Central memory CD8-positive, alpha-beta T cell (primary cell): ENCODE results near the gene MARK4.
A peak's percentile ranks its signal among the peaks of the same experiment; 100 is the strongest.
"Not testable (repeated sequence)": the region's sequence is repeated elsewhere in the genome, so short reads cannot be mapped to it uniquely, and the experiment has no call there.

Experiments
- ATAC-seq: fragments of 150-1000 bp; cut with Tn5 transposase; replicated peaks from 2 replicates; pipeline ENCODE4 v1.10.0; 2022; ENCODE audit warnings: mild to moderate bottlenecking, moderate FRiP score, moderate number of reproducible peaks; ENCODE audit not compliant: poor library complexity, severe bottlenecking; ENCODE audit errors: extremely low read depth
- DNase-seq, 2 donors: peaks; one replicate each; pipeline ENCODE4 v3.0.0; 2021; ENCODE audit warnings: low spot score in 2 of 2
- H3K27ac Mint-ChIP-seq: one replicate; pipeline ENCODE4 v1.8.0; 2022; ENCODE audit warnings: low read depth, mild to moderate bottlenecking, moderate library complexity, mixed read lengths
- H3K27me3 Mint-ChIP-seq: one replicate; pipeline ENCODE4 v1.8.0; 2022; ENCODE audit warnings: mixed read lengths
- H3K36me3 Mint-ChIP-seq: one replicate; pipeline ENCODE4 v1.8.0; 2022; ENCODE audit warnings: mild to moderate bottlenecking, moderate library complexity, mixed read lengths; ENCODE audit not compliant: insufficient read depth
- H3K4me1 Mint-ChIP-seq: one replicate; pipeline ENCODE4 v1.8.0; 2022; ENCODE audit warnings: mixed read lengths
- H3K4me3 Mint-ChIP-seq: one replicate; pipeline ENCODE4 v1.8.0; 2022; ENCODE audit warnings: mild to moderate bottlenecking, moderate library complexity, mixed read lengths
- H3K9me3 Mint-ChIP-seq: one replicate; pipeline ENCODE4 v1.8.0; 2022; ENCODE audit warnings: mixed read lengths

The MARK4 gene

DNA sequence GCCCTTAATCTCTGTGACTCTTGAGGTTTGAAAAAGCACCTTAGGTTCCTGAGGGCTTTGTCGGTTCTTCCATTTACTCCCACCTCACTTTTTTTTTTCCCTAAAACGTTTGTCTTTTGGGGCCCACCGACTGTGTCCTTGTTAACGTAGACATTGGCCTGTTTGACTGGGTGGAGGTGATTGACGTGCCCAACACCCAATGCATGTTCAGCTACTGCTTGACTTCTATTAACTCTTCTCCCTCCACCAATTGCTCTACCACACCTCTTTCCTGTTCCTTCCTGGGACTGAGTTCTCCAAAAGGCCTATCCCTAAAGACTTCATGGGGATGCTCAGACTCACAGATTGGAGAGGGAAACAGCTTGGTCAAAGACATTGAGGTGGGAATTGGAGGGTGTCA lies 54.4 kb downstream of the MARK4 start:
- H3K27me3 Mint-ChIP-seq: no peaks in the 10 kb centered on the region
- H3K36me3 Mint-ChIP-seq: peaks cover 9% of the 10 kb centered on the region
- no peaks in the 10 kb centered on the region for H3K9me3 Mint-ChIP-seq
- ATAC-seq: no peak
- H3K4me1 Mint-ChIP-seq: no peaks in the 10 kb centered on the region
- H3K4me3 Mint-ChIP-seq: no peak overlapping the region
- no peak for DNase-seq
- no peak overlapping the region for H3K27ac Mint-ChIP-seq

GRCh38 chr19:45306040-45306439 lies 55.0 kb downstream of the MARK4 start:
- no peaks in the 10 kb centered on the region for H3K4me1 Mint-ChIP-seq
- H3K9me3 Mint-ChIP-seq: no peaks in the 10 kb centered on the region
- peaks cover under 1% of the 10 kb centered on the region for H3K27me3 Mint-ChIP-seq
- no peak for ATAC-seq
- H3K27ac Mint-ChIP-seq: no peak overlapping the region
- no peak overlapping the region for H3K4me3 Mint-ChIP-seq
- peaks cover 9% of the 10 kb centered on the region for H3K36me3 Mint-ChIP-seq
- DNase-seq: no peak

GRCh38 chr19:45306518-45307027 lies 55.5 kb downstream of the MARK4 start:
- H3K9me3 Mint-ChIP-seq: no peaks in the 10 kb centered on the region
- H3K27ac Mint-ChIP-seq: no peak overlapping the region
- peaks cover 9% of the 10 kb centered on the region for H3K36me3 Mint-ChIP-seq
- H3K4me3 Mint-ChIP-seq: no peak overlapping the region
- no peaks in the 10 kb centered on the region for H3K4me1 Mint-ChIP-seq
- peaks cover 6% of the 10 kb centered on the region for H3K27me3 Mint-ChIP-seq
- DNase-seq: no peak
- no peak for ATAC-seq

- peak overlapping the region; percentile 35 for H3K27ac Mint-ChIP-seq
- ATAC-seq (no peak), DNase-seq (no peak)
- H3K4me1 Mint-ChIP-seq: no peaks in the 10 kb centered on the region
- no peaks in the 10 kb centered on the region for H3K9me3 Mint-ChIP-seq
- peaks cover 12% of the 10 kb centered on the region for H3K27me3 Mint-ChIP-seq
- H3K36me3 Mint-ChIP-seq: peaks cover 7% of the 10 kb centered on the region
- H3K4me3 Mint-ChIP-seq: no peak overlapping the region
Measured at GRCh38 chr19:45307361-45307760, 56.3 kb downstream of the MARK4 start.

GRCh38 chr19:45309322-45309721 lies 58.3 kb downstream of the MARK4 start:
- ATAC-seq, H3K27ac Mint-ChIP-seq, H3K9me3 Mint-ChIP-seq, H3K36me3 Mint-ChIP-seq, H3K4me3 Mint-ChIP-seq, H3K4me1 Mint-ChIP-seq, DNase-seq: not testable (repeated sequence)
- peaks cover 22% of the 10 kb centered on the region for H3K27me3 Mint-ChIP-seq

GRCh38 chr19:45311621-45312020 lies 60.5 kb downstream of the MARK4 start:
- H3K27ac Mint-ChIP-seq: no peak overlapping the region
- H3K4me3 Mint-ChIP-seq: no peak overlapping the region
- no peaks in the 10 kb centered on the region for H3K4me1 Mint-ChIP-seq
- no peaks in the 10 kb centered on the region for H3K36me3 Mint-ChIP-seq
- H3K9me3 Mint-ChIP-seq: no peaks in the 10 kb centered on the region
- peaks cover 45% of the 10 kb centered on the region for H3K27me3 Mint-ChIP-seq
- DNase-seq: no peak
- ATAC-seq: no peak

DNA sequence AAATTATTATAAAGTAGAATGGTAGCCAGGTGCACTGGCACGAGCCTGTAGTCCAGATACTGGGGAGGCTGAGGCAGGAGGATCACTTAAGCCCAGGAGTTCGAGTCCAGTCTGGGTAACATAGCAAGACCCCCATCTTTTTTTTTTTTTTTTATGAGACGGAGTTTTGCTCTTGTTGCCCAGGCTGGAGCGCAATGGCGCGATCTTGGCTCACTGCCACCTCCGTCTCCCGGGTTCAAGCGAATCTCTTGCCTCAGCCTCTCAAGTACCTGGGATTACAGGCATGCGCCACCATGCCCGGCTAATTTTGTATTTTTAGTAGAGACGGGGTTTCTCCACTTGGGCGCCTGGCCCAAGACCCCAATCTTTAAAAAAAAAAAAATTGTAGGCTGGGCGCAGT lies 61.2 kb downstream of the MARK4 start:
- H3K9me3 Mint-ChIP-seq, H3K4me1 Mint-ChIP-seq, H3K4me3 Mint-ChIP-seq, H3K36me3 Mint-ChIP-seq, DNase-seq, H3K27ac Mint-ChIP-seq, ATAC-seq: not testable (repeated sequence)
- H3K27me3 Mint-ChIP-seq: peaks cover 52% of the 10 kb centered on the region

DNA sequence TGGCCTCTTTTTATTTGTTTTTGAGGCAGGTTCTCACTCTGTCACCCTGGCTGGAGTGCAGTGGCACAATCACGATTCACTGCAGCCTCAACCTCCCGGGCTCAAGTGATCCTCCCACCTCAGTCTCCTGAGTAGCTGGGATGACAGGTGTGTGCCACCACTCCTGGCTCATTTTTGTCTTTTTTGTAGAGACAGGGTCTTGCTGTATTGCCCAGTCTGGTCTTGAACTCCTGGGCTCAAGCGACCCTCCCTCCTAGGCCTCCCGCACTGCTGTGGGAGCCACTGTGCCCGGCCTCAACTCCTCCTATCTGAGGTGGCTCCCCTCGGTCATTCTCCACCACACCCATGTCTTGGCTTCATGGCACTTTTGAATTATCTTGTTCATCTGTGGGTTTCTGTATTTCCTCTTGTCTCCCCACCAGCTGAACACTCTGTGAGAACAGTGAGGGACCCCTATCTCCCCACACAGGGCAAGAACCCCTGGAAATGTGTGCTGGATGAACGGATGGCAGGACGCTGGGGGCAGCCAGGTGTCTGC lies 63.7 kb downstream of the MARK4 start:
- no peaks in the 10 kb centered on the region for H3K36me3 Mint-ChIP-seq
- no peak overlapping the region for H3K27ac Mint-ChIP-seq
- no peaks in the 10 kb centered on the region for H3K4me1 Mint-ChIP-seq
- DNase-seq (no peak), ATAC-seq (no peak)
- no peaks in the 10 kb centered on the region for H3K9me3 Mint-ChIP-seq
- H3K4me3 Mint-ChIP-seq: no peak overlapping the region
- peaks cover 67% of the 10 kb centered on the region for H3K27me3 Mint-ChIP-seq

GRCh38 chr19:45315304-45315703 lies 64.2 kb downstream of the MARK4 start:
- Mint-ChIP-seq H3K4me3 (no peak overlapping the region), H3K27me3 (peaks cover 67% of the 10 kb centered on the region), H3K4me1 (no peaks in the 10 kb centered on the region), H3K36me3 (no peaks in the 10 kb centered on the region), H3K9me3 (no peaks in the 10 kb centered on the region), H3K27ac (no peak overlapping the region)
- no peak for ATAC-seq
- DNase-seq: no peak

GRCh38 chr19:45320997-45321775 lies 70.1 kb downstream of the MARK4 start:
- Mint-ChIP-seq H3K36me3 (no peaks in the 10 kb centered on the region), H3K9me3 (no peaks in the 10 kb centered on the region), H3K4me3 (no peak overlapping the region), H3K27ac (no peak overlapping the region), H3K27me3 (peaks cover 67% of the 10 kb centered on the region), H3K4me1 (peaks cover under 1% of the 10 kb centered on the region)
- DNase-seq (no peak), ATAC-seq (no peak)

GRCh38 chr19:45321848-45322247 lies 70.8 kb downstream of the MARK4 start:
- ATAC-seq (no peak), DNase-seq (no peak)
- Mint-ChIP-seq H3K36me3 (no peaks in the 10 kb centered on the region), H3K4me3 (no peak overlapping the region), H3K27me3 (peaks cover 66% of the 10 kb centered on the region), H3K27ac (no peak overlapping the region), H3K9me3 (no peaks in the 10 kb centered on the region), H3K4me1 (peaks cover 6% of the 10 kb centered on the region)

- H3K27me3 Mint-ChIP-seq: peaks cover 61% of the 10 kb centered on the region
- H3K36me3 Mint-ChIP-seq: no peaks in the 10 kb centered on the region
- peaks cover 6% of the 10 kb centered on the region for H3K4me1 Mint-ChIP-seq
- H3K27ac Mint-ChIP-seq: no peak overlapping the region
- H3K4me3 Mint-ChIP-seq: no peak overlapping the region
- no peaks in the 10 kb centered on the region for H3K9me3 Mint-ChIP-seq
- no peak for ATAC-seq
- no peak for DNase-seq
Measured at GRCh38 chr19:45322311-45322710, 71.2 kb downstream of the MARK4 start.

DNA sequence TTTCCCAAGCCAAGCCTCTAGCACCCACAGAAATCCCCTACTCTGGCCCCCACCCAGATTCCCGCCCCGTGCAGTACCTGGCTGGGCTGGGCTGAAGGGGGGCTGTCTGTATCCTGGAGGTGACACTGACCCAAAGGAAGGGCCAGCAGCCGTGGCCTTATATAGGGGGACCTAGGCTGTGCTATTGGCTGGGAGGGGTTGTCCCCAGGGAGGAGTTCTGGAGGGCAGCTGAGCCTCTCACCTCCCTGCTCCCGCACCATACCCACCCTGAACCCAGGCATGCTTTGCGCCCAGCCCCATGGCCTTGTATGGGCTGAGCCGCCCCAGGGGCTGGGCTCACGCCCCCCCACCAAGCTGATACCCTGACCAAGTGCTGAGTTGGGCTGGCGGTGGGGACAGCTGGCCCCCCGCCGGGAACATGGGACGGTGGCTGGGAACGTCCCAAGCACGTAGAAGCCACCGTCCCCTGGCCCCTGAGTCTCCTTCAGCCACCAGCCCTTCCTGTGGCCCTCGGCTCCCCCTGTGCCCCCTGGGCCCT lies 71.7 kb downstream of the MARK4 start, which contains the start of gene CKM:
Gene CKM (minus strand): TSS at position 132 of the 538 bp plus-strand sequence. CDS start 3,162 bp downstream, outside the sequence.
- Mint-ChIP-seq H3K4me1 (peaks cover 6% of the 10 kb centered on the region), H3K27ac (no peak within 1 kb of the TSS), H3K27me3 (peaks cover 56% of the 10 kb centered on the region), H3K9me3 (no peaks in the 10 kb centered on the region), H3K36me3 (no peaks in the 10 kb centered on the region), H3K4me3 (no peak within 1 kb of the TSS)
- no peak for DNase-seq
- no peak for ATAC-seq
